Testis (tissue), 3 donors: Measurements from ENCODE around the gene DHDH. TPM values are rescaled to one million over a fixed set of nuclear protein-coding genes. Genes with fewer than 3 reads are reported as not detected.

Source experiments
- DNase-seq: peaks from one replicate; pipeline ENCODE4 v3.0.0-alpha.2; 2019
- H3K27ac ChIP-seq, 2 donors: fragments of 200-600 bp; sonication (generic); one replicate each; pipeline ENCODE4 v1.5.1; 2019
- H3K27me3 ChIP-seq: fragments of 200-600 bp; sonication (generic); one replicate; pipeline ENCODE4 v1.5.1; 2019
- H3K36me3 ChIP-seq: fragments of 200-600 bp; sonication (generic); one replicate; pipeline ENCODE4 v1.5.1; 2017; ENCODE audit warnings: low read depth; ENCODE audit errors: missing control alignments
- H3K4me1 ChIP-seq: fragments of 200-600 bp; sonication (generic); one replicate; pipeline ENCODE4 v1.5.1; 2019
- H3K4me3 ChIP-seq, 2 donors: fragments of 200-600 bp; sonication (generic); one replicate each; pipeline ENCODE4 v1.5.1; 2017 to 2019
- H3K9me3 ChIP-seq: fragments of 200-600 bp; sonication (generic); one replicate; pipeline ENCODE4 v1.5.1; 2017
- CTCF ChIP-seq, 3 experiments: fragments of 450-650 bp in 2 of 3; fragments of 200-600 bp in 1 of 3; sonication (generic) in 1 of 3; IDR thresholded peaks; one replicate each; pipeline ENCODE4 v1.5.1; 2016 to 2019; ENCODE audit warnings: antibody characterized with exemption in 3 of 3, mild to moderate bottlenecking in 2 of 3, moderate library complexity in 1 of 3
- POLR2A ChIP-seq: fragments of 450-650 bp; IDR thresholded peaks from one replicate; pipeline ENCODE4 v1.6.1; 2017; ENCODE audit warnings: antibody characterized with exemption, mild to moderate bottlenecking, moderate library complexity
- WGBS, 2 donors: methylation state at CpG; one replicate each; pipeline ENCODE4 v1.1.5; 2018; 5-methylcytosine and 5-hydroxymethylcytosine counted together
- intact Hi-C: fragments of 100-400 bp; cut with DNase I; formaldehyde crosslinking; loops from one replicate; pipeline ENCODE4 v1.15.1; 2023; ENCODE audit warnings: low total_unique reads
- polyA plus RNA-seq: library from polyadenylated mRNA; stranded (reverse); fragments of 350-450 nt; fragmentation: Illumina TruSeq; extraction: RNeasy Lipid Tissue Mini Kit (QIAGEN cat#74804); gene quantifications from one replicate; pipeline ENCODE4 v1.2.3, GENCODE V29; 2014; ENCODE audit warnings: low read depth, low replicate concordance; ENCODE audit not compliant: insufficient read depth
- total RNA-seq, 2 donors: library from RNA; depleted of rRNA; stranded (reverse); fragments of >200 nt; gene quantifications; one replicate each; pipeline ENCODE4 v1.2.3, GENCODE V29; 2016

Gene DHDH
- total and polyA plus RNA-seq, 3 donors from 2014 or later = 2.3 to 3.1 (median 2.4) TPM

DNA sequence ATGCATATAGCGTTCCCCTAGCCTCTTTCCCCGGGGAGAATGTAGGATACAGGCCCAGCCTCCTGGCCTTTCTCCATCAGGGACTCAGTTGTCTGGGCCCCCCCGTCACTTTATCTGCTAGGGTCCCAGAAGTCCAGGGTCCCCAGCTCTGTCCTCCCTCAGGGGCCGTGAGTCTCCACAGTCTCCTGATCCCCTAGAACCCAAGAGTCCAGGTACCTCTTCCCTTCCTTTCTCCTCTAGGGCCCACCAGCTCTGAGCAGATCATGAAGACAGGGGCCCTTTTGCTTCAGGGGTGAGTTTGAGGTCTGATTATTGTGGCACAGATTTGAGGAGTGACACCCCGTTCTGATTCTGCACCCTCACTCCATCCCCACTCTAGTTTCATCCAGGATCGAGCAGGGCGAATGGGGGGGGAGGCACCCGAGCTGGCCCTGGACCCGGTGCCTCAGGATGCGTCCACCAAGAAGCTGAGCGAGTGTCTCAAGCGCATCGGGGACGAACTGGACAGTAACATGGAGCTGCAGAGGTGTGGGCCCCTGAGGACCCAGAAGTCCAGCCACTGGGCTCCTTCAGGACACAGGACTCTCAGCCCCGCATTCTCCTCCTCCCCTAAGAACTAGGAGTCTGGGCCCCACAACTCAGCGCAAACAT is 21.9 kb downstream of the DHDH start:
- Histone ChIP-seq H3K4me1 (peaks cover 10% of the 10 kb centered on the region), H3K9me3 (no peaks in the 10 kb centered on the region), H3K27ac (peak overlapping the region; percentile 73 to 83), H3K4me3 (peak overlapping the region; percentile 81 to 82), H3K27me3 (no peaks in the 10 kb centered on the region), H3K36me3 (no peaks in the 10 kb centered on the region)
- no peak for DNase-seq
- intact Hi-C loops = no loop called here
- no peak for TF ChIP-seq POLR2A
- no peak for TF ChIP-seq CTCF (IDR thresholded peaks at IDR 0.05)
- WGBS, 2 donors = 16 to 35% methylated on average over 6 to 16 of the region's 16 CpGs

- Histone ChIP-seq H3K4me3 (no peak overlapping the region), H3K27me3 (no peaks in the 10 kb centered on the region), H3K4me1 (peaks cover 13% of the 10 kb centered on the region), H3K27ac (no peak overlapping the region), H3K9me3 (no peaks in the 10 kb centered on the region), H3K36me3 (no peaks in the 10 kb centered on the region)
- TF ChIP-seq CTCF (IDR thresholded peaks at IDR 0.05) = no peak
- no peak for TF ChIP-seq POLR2A
- DNase-seq = no peak
- 95 to 96% methylated on average over 8 of the region's 8 CpGs for WGBS, 2 donors
- intact Hi-C loops = no loop called here
Measured at GRCh38 chr19:48958006-48958405, 24.5 kb downstream of the DHDH start.

DNA sequence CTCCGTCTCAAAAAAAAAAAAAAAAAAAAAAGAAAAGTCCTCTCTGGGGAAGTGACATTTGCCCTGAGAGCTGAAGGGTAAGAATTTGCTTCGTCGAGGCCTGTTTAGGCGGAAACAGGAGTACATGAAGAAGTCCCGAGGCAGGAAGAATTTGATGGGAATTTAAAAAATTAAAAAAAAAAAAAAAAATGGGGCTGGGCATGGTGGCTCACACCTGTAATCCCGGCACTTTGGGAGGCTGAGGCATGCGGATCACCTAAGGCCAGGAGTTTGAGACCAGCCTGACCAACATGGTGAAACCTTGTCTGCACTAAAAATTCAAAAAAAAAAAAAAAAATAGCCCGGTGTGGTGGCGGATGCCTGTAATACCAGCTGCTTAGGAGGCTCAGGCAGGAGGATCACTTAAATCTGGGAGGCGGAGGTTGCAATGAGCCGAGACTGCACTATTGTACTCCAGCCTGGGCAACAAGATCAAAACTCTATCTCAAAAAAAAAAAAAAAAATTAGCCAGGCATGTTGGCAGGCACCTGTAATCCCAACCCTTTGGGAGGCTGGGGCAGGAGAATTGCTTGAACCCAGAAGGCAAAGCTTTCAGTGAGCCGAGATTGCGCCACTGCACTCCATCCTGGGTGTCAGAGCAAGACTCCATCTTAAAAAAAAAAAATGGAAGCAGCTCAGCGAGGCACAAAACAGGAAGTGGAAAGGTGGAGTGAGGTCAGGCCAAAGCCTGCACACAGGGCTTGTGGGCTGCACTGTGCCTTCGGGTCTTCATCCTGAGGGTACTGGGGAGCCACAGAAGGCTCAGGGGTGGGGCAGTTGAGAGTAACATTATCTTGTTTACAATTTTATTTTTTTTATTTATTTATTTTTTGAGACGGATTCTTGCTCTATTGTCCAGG is 26.1 kb downstream of the DHDH start:
- Histone ChIP-seq H3K36me3 (no peaks in the 10 kb centered on the region), H3K9me3 (no peaks in the 10 kb centered on the region), H3K4me1 (peaks cover 23% of the 10 kb centered on the region), H3K4me3 (no peak overlapping the region), H3K27ac (no peak overlapping the region), H3K27me3 (no peaks in the 10 kb centered on the region)
- intact Hi-C loops = no loop called here
- DNase-seq = no peak
- TF ChIP-seq CTCF (IDR thresholded peaks at IDR 0.05) = no peak
- TF ChIP-seq POLR2A = no peak
- WGBS, 2 donors = 85 to 87% methylated on average over 16 of the region's 16 CpGs

GRCh38 chr19:48961051-48961649 is 27.7 kb downstream of the DHDH start:
- H3K9me3 ChIP-seq = no peaks in the 10 kb centered on the region
- TF ChIP-seq POLR2A (no peak), CTCF (IDR thresholded peaks at IDR 0.05) (no peak)
- H3K4me1 ChIP-seq = peaks cover 25% of the 10 kb centered on the region
- intact Hi-C loops = no loop called here
- H3K36me3 ChIP-seq = no peaks in the 10 kb centered on the region
- no peak overlapping the region for H3K4me3 ChIP-seq
- H3K27me3 ChIP-seq = no peaks in the 10 kb centered on the region
- no peak for DNase-seq
- 90% methylated on average over 19 of the region's 19 CpGs for WGBS, 2 donors
- H3K27ac ChIP-seq = no peak overlapping the region
